CD4-positive, CD25-positive, alpha-beta regulatory T cell (primary cell): ENCODE data around the gene DYRK1A. TPM values are rescaled to one million over a fixed set of nuclear protein-coding genes. Genes with fewer than 3 reads are reported as not detected.

Experiments
- ATAC-seq, 2 donors: fragments of 150-1000 bp; cut with Tn5 transposase; one replicate each; pipeline ENCODE4 v1.10.0; 2021; ENCODE audit warnings: low read depth in 2 of 2, moderate number of reproducible peaks in 2 of 2, moderate library complexity in 1 of 2
- DNase-seq, 3 donors: peaks; one replicate each; pipeline versions ENCODE4 v3.0.0 to v3.0.0-alpha.2; 2012 to 2022; ENCODE audit warnings: mixed read lengths in 1 of 3
- H3K27ac ChIP-seq: one replicate; pipeline ENCODE4 v1.7.0; 2013; ENCODE audit warnings: mild to moderate bottlenecking, low read length; ENCODE audit not compliant: insufficient read depth, poor library complexity, severe bottlenecking
- H3K27me3 ChIP-seq: one replicate; pipeline ENCODE4 v1.7.0; 2013; ENCODE audit warnings: low read length; ENCODE audit not compliant: control insufficient read depth, insufficient read depth
- H3K36me3 ChIP-seq: one replicate; pipeline ENCODE4 v1.7.0; 2013; ENCODE audit warnings: mild to moderate bottlenecking, low read length, moderate library complexity; ENCODE audit not compliant: control insufficient read depth, insufficient read depth
- H3K4me1 ChIP-seq: 2 replicates; pipeline ENCODE4 v1.7.0; 2013; ENCODE audit warnings: mild to moderate bottlenecking, low read length; ENCODE audit not compliant: insufficient read depth, control insufficient read depth, poor library complexity, severe bottlenecking
- H3K4me3 ChIP-seq: one replicate; pipeline ENCODE4 v1.7.0; 2013; ENCODE audit warnings: low read depth, mild to moderate bottlenecking, low read length, moderate library complexity
- H3K9me3 ChIP-seq, 2 experiments: 1 replicate in 1 of 2; 2 replicates in 1 of 2; pipeline ENCODE4 v1.7.0; 2013; ENCODE audit warnings: low read length in 2 of 2, mild to moderate bottlenecking in 1 of 2, moderate library complexity in 1 of 2; ENCODE audit not compliant: control insufficient read depth in 2 of 2
- H3K27ac Mint-ChIP-seq, 3 donors: one replicate each; pipeline ENCODE4 v1.8.0; 2020 to 2022; ENCODE audit warnings: mild to moderate bottlenecking in 3 of 3, mixed read lengths in 3 of 3, moderate library complexity in 2 of 3
- H3K27me3 Mint-ChIP-seq: one replicate; pipeline ENCODE4 v1.8.0; 2022; ENCODE audit warnings: mild to moderate bottlenecking, mixed read lengths
- H3K36me3 Mint-ChIP-seq: one replicate; pipeline ENCODE4 v1.8.0; 2020; ENCODE audit warnings: mixed read lengths
- H3K4me1 Mint-ChIP-seq, 4 donors: one replicate each; pipeline ENCODE4 v1.8.0; 2020 to 2022; ENCODE audit warnings: mixed read lengths in 4 of 4, mild to moderate bottlenecking in 1 of 4
- H3K4me3 Mint-ChIP-seq, 4 donors: one replicate each; pipeline ENCODE4 v1.8.0; 2020 to 2022; ENCODE audit warnings: mild to moderate bottlenecking in 4 of 4, mixed read lengths in 4 of 4, moderate library complexity in 3 of 4
- H3K9me3 Mint-ChIP-seq, 7 donors: one replicate each; pipeline ENCODE4 v1.8.0; 2020 to 2022; ENCODE audit warnings: mixed read lengths in 7 of 7, mild to moderate bottlenecking in 3 of 7, moderate library complexity in 2 of 7
- polyA plus RNA-seq, 4 donors: library from polyadenylated mRNA; unstranded; fragments of 300-500 nt; fragmentation: Illumina TruSeq; gene quantifications; one replicate each; pipeline ENCODE4 v1.2.3, GENCODE V29; 2021
- total RNA-seq: library from RNA; stranded (reverse); gene quantifications from one replicate; pipeline ENCODE4 v1.2.3, GENCODE V29; 2022

Gene DYRK1A
- total and polyA plus RNA-seq, 5 donors from 2014 or later = 2.6 to 143 (median 6.1) TPM

GRCh38 chr21:37413553-37414291 lies 47.1 kb downstream of the DYRK1A start:
- peaks cover 70% of the 10 kb centered on the region for H3K4me1 ChIP-seq
- peak overlapping the region; percentile 47 for H3K4me3 ChIP-seq

GRCh38 chr21:37414292-37415253 lies 48.0 kb downstream of the DYRK1A start:
- Histone ChIP-seq H3K27ac (peak overlapping the region; percentile 45), H3K4me3 (peak overlapping the region; percentile 47), H3K9me3 (no peaks in the 10 kb centered on the region), H3K27me3 (no peaks in the 10 kb centered on the region), H3K4me1 (peaks cover 72% of the 10 kb centered on the region), H3K36me3 (no peaks in the 10 kb centered on the region)
- Mint-ChIP-seq H3K27ac (peak overlapping the region in 2 of 3 donors; percentile 18 to 73), H3K4me3 (peak overlapping the region in 3 of 4 donors; percentile 22 to 32 (median 27)), H3K4me1 (peaks cover 62 to 92% (median 80%) of the 10 kb centered on the region in 4 donors), H3K36me3 (peaks cover 4% of the 10 kb centered on the region), H3K9me3 (no peaks in the 10 kb centered on the region), H3K27me3 (no peaks in the 10 kb centered on the region)
- no peak for DNase-seq
- ATAC-seq = no peak

More at GRCh38 chr21:37413553-37414291, 47.1 kb downstream of the DYRK1A start:
- Histone ChIP-seq H3K9me3 (no peaks in the 10 kb centered on the region), H3K27ac (no peak overlapping the region), H3K36me3 (no peaks in the 10 kb centered on the region), H3K27me3 (no peaks in the 10 kb centered on the region)
- no peaks in the 10 kb centered on the region for H3K9me3 Mint-ChIP-seq
- H3K27me3 Mint-ChIP-seq = no peaks in the 10 kb centered on the region
- peak overlapping the region in 3 of 4 donors; percentile 1 to 27 (median 4) for H3K4me3 Mint-ChIP-seq
- ATAC-seq (no peak), DNase-seq (peak in 1 of 3 donors; percentile 11)
- H3K36me3 Mint-ChIP-seq = peaks cover 8% of the 10 kb centered on the region
- H3K27ac Mint-ChIP-seq = peak overlapping the region in 2 of 3 donors; percentile 34 to 61
- peaks cover 62 to 88% (median 77%) of the 10 kb centered on the region in 4 donors for H3K4me1 Mint-ChIP-seq

GRCh38 chr21:37415939-37416338 lies 49.4 kb downstream of the DYRK1A start:
- peak overlapping the region; percentile 29 for H3K27ac ChIP-seq
- peak overlapping the region in 3 of 4 donors; percentile 4 to 66 (median 41) for H3K4me3 Mint-ChIP-seq
- no peaks in the 10 kb centered on the region for H3K27me3 Mint-ChIP-seq
- H3K36me3 Mint-ChIP-seq = peaks cover 8% of the 10 kb centered on the region
- ATAC-seq (no peak), DNase-seq (no peak)
- H3K4me1 ChIP-seq = peaks cover 74% of the 10 kb centered on the region
- peaks cover 67 to 93% (median 83%) of the 10 kb centered on the region in 4 donors for H3K4me1 Mint-ChIP-seq
- H3K36me3 ChIP-seq = no peaks in the 10 kb centered on the region
- H3K4me3 ChIP-seq = peak overlapping the region; percentile 37
- no peaks in the 10 kb centered on the region for H3K9me3 ChIP-seq
- no peaks in the 10 kb centered on the region for H3K27me3 ChIP-seq
- peak overlapping the region in 2 of 3 donors; percentile 2 to 73 for H3K27ac Mint-ChIP-seq
- H3K9me3 Mint-ChIP-seq = no peaks in the 10 kb centered on the region

DNA sequence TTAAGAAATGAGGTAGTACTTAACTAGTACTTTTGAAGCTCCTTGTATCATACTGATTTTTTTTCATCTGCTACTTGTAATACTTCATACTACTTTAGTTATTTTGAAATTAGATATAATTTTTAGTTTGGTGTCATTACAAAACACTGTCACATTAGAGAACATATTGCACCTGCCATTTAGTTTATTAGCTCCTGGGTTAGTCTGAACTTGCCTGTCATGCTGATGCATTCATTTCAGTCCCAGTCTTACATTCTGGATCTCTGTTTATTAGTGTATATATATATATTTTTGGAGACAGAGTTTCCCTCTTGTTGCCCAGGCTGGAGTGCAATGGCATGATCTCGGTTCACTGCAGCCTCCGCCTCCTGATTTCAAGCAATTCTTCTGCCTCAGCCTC lies 50.3 kb downstream of the DYRK1A start:
- H3K27ac Mint-ChIP-seq = no peak overlapping the region
- H3K36me3 Mint-ChIP-seq = peaks cover 11% of the 10 kb centered on the region
- no peak for ATAC-seq

GRCh38 chr21:37419228-37419906 lies 52.8 kb downstream of the DYRK1A start:
- Mint-ChIP-seq H3K36me3 (peaks cover 11% of the 10 kb centered on the region), H3K27ac (peak overlapping the region in 2 of 3 donors; percentile 67 to 70), H3K27me3 (no peaks in the 10 kb centered on the region), H3K4me1 (peaks cover 72 to 84% (median 80%) of the 10 kb centered on the region in 4 donors), H3K9me3 (no peaks in the 10 kb centered on the region), H3K4me3 (peak overlapping the region in 3 of 4 donors; percentile 5 to 16 (median 10))
- no peaks in the 10 kb centered on the region for H3K27me3 ChIP-seq
- no peaks in the 10 kb centered on the region for H3K9me3 ChIP-seq
- no peak for ATAC-seq
- H3K27ac ChIP-seq = peak overlapping the region; percentile 6
- H3K4me1 ChIP-seq = peaks cover 50% of the 10 kb centered on the region
- H3K36me3 ChIP-seq = peaks cover 12% of the 10 kb centered on the region
- peak overlapping the region; percentile 35 for H3K4me3 ChIP-seq
- DNase-seq = peak in 1 of 3 donors; percentile 42

More for the DNA sequence above, 50.3 kb downstream of the DYRK1A start:
- Mint-ChIP-seq H3K4me1 (peaks cover 72 to 91% (median 81%) of the 10 kb centered on the region in 4 donors), H3K9me3 (no peaks in the 10 kb centered on the region), H3K4me3 (no peak overlapping the region), H3K27me3 (no peaks in the 10 kb centered on the region)
- Histone ChIP-seq H3K27ac (no peak overlapping the region), H3K27me3 (no peaks in the 10 kb centered on the region), H3K36me3 (peaks cover 6% of the 10 kb centered on the region), H3K9me3 (no peaks in the 10 kb centered on the region), H3K4me3 (no peak overlapping the region), H3K4me1 (peaks cover 67% of the 10 kb centered on the region)
- no peak for DNase-seq

GRCh38 chr21:37421306-37421705 lies 54.7 kb downstream of the DYRK1A start:
- ATAC-seq = no peak
- DNase-seq = no peak
- Histone ChIP-seq H3K4me3 (no peak overlapping the region), H3K9me3 (no peaks in the 10 kb centered on the region), H3K27me3 (no peaks in the 10 kb centered on the region), H3K36me3 (peaks cover 16% of the 10 kb centered on the region), H3K4me1 (peaks cover 31% of the 10 kb centered on the region), H3K27ac (no peak overlapping the region)
- Mint-ChIP-seq H3K27me3 (no peaks in the 10 kb centered on the region), H3K36me3 (peaks cover 20% of the 10 kb centered on the region), H3K4me3 (no peak overlapping the region), H3K9me3 (no peaks in the 10 kb centered on the region), H3K27ac (no peak overlapping the region), H3K4me1 (peaks cover 64 to 77% (median 74%) of the 10 kb centered on the region in 4 donors)

- H3K27me3 ChIP-seq = no peaks in the 10 kb centered on the region
- Mint-ChIP-seq H3K4me1 (peaks cover 64 to 77% (median 71%) of the 10 kb centered on the region in 4 donors), H3K4me3 (no peak overlapping the region), H3K27me3 (no peaks in the 10 kb centered on the region), H3K27ac (peak overlapping the region in 1 of 3 donors; percentile 27), H3K36me3 (peaks cover 21% of the 10 kb centered on the region), H3K9me3 (no peaks in the 10 kb centered on the region)
- H3K4me3 ChIP-seq = no peak overlapping the region
- H3K4me1 ChIP-seq = peaks cover 31% of the 10 kb centered on the region
- H3K27ac ChIP-seq = no peak overlapping the region
- H3K9me3 ChIP-seq = no peaks in the 10 kb centered on the region
- H3K36me3 ChIP-seq = peaks cover 21% of the 10 kb centered on the region
- no peak for ATAC-seq
- DNase-seq = no peak
Observed at GRCh38 chr21:37422382-37422781, 55.8 kb downstream of the DYRK1A start.
